GF-D8 (cell line): Measurements from ENCODE around the gene RYR1.
A peak's percentile ranks its signal among the peaks of the same experiment; 100 is the strongest.
"Not testable (repeated sequence)": the region's sequence is repeated elsewhere in the genome, so short reads cannot be mapped to it uniquely, and the experiment has no call there.

ENCODE experiments used
- DNase-seq: peaks from one replicate; lab custom pipeline; 2025; lab: John Stamatoyannopoulos, UW

Gene RYR1

DNA sequence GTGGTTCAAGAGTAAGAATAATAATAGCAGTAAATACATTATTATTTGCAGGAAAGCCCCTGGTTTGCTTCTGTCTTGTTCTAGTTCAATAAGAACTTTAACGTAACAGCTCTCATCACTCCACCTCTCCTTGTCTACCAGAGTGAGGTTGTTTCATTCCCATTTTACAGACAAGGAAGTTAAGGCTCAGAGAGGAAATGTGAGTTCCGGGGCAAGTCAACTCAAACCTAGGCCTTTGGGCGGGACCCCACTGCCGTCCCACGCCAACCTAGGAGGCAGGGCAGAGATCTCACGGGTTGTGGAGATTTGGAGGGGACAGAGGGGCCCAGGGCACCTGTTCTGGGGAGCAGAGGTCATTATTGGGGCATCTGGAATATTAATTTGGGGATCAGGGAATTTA is 182.8 kb downstream of the RYR1 start:
- DNase-seq = no peak

- DNase-seq = no peak
Measured at GRCh38 chr19:38617283-38617763, 183.8 kb downstream of the RYR1 start.

DNA sequence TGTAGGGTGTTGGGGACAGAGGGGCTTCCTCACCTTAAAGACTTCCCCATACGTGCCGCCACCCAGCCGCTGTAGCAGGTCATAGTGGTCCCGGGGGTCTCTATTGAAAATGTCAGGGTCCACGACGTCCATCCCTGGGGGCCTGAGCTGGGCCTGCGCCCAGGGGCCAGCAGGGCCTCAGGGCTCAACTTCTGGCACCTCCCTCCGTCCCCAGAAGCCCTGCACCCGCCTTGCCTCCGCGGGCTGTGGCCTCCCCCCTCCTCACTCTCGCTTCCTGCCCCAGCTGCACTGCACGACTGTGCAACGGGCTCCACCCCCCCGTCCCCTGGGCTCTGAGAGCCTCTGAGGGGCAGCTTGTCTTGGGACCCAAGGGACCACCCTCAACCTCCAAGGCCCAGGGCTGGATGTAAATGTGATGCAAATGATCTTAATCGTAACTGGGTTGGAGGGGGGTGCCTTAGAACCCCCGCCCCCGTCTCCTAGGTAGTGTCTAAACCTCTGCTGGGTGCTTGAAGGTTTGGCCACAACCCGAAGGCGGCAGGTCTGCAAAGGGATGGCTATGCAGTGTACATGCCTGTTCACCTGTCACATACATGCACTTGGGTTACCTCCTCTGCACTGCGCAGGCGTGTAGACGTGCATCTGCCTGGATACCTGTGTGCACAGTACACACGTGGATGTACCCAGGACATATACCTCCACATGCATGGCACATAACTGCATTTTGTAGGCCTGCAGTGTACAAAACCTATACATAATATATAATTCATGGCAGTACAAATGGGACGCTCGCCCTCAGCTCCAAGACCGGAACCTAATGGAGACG is 184.5 kb downstream of the RYR1 start, which contains the start of gene MAP4K1:
Gene MAP4K1 (minus strand): TSS at position 190 of the 826 bp plus-strand sequence. CDS start 58 bp downstream, at position 132.
- peak; percentile 49 for DNase-seq

GRCh38 chr19:38618590-38619360 is 185.3 kb downstream of the RYR1 start, which contains the start of gene EIF3K:
TSS of gene EIF3K (plus strand) at chr19:38619188. CDS start at chr19:38619269, 81 bp downstream.
- DNase-seq = peak; percentile 96

DNA sequence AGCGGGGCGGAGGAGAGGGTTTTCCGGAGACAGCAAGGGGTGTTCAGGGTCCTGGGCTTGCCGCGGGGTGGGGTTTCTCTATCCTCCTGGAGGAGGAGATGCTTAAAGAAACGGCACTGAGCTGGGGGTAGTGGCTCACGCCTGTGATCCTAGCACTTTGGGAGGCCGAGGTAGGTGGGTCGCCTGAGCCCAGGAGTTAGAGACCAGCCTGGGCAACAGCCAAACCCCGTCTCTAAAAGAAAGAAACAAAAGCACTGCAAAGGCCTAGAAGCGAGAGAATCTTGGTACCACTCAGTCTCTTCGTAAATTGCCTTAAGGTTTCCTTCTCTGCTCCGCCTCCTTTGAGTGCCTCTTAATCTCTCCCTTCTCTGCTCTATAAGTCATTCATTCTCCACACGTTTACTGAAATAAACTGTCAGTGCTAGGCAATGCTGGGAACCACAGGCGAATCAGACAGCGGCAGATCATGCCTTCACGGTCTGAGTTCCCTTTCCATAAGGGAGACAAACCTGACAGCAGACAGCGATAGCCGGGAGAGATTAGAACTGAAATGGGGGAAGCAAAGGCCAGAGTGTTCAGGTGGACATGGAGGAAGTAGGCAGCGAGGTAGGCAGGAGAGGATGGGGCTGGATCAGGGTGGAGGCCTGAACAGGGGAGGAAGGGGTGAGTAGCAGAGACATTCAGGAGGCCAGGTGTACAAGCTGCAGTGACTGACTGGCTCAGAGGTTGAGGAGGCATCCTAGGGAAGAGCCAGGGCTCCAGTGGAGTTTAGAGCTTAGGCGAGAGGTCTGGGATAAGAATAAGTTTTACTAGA is 186.1 kb downstream of the RYR1 start:
- DNase-seq = no peak

- no peak for DNase-seq
Measured at GRCh38 chr19:38624822-38625221, 191.3 kb downstream of the RYR1 start.

GRCh38 chr19:38626401-38626800 is 192.9 kb downstream of the RYR1 start:
- no peak for DNase-seq

GRCh38 chr19:38629568-38629967 is 196.1 kb downstream of the RYR1 start:
- DNase-seq = no peak

DNA sequence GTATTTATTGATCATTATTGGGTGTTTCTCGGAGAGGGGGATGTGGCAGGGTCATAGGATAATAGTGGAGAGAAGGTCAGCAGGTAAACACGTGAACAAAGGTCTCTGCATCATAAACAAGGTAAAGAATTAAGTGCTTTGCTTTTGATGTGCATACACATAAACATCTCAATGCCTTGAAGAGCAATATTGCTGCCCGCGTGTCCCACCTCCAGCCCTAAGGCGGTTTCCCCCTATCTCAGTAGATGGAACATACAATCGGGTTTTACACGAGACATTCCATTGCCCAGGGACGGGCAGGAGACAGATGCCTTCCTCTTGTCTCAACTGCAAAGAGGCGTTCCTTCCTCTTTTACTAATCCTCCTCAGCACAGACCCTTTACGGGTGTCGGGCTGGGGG is 197.8 kb downstream of the RYR1 start:
- DNase-seq = not testable (repeated sequence)

- not testable (repeated sequence) for DNase-seq
Measured at GRCh38 chr19:38631811-38632475, 198.5 kb downstream of the RYR1 start.

DNA sequence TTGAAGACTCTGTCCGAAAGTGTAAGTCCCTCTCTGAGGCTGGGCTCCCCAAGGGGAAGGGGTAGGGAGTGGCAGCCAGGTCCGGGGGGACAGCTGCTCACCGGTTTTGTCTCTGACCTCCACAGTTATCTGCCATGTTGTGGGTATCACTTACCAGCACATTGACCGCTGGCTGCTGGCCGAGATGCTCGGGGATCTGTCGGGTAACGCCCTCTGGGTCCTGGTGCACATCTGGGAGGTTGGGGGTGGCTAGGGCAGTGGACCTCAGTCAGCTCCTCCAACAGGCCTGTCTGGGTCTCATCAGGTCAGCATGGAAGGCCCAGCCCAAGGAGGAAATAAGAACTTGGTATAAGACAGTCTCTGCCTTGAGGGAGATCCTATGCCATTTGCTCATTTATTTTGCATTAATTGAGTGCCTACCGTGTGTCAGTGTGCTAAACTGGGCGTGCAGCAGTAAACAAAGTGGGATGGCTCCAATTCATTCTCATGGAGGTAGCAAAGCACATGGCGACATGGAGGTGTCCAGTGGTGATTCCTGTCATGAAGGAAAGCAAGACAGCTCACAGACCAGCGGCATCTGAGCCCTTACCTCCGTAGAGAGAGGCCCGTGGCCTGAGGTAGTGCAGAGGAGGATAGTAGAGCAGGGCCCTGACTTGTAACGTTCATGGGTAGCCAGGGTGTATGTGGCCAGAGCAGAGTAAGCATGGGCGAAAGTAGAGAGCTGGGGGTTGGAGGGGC is 199.2 kb downstream of the RYR1 start:
- DNase-seq = no peak

GRCh38 chr19:38634757-38635482 is 201.4 kb downstream of the RYR1 start:
- DNase-seq = no peak

GRCh38 chr19:38635483-38636399 is 202.2 kb downstream of the RYR1 start:
- DNase-seq = no peak
